Mucosa of stomach (tissue), 1 donor: ENCODE data around the gene MYO1E.
"Not testable (repeated sequence)": the region's sequence is repeated elsewhere in the genome, so short reads cannot be mapped to it uniquely, and the experiment has no call there.

Experiments used
- H3K27me3 ChIP-seq: one replicate; pipeline ENCODE4 v1.7.0; 2013; ENCODE audit warnings: mild to moderate bottlenecking, low read length; ENCODE audit not compliant: control insufficient read depth, insufficient read depth
- H3K36me3 ChIP-seq: one replicate; pipeline ENCODE4 v1.7.0; 2013; ENCODE audit warnings: low read length; ENCODE audit not compliant: control insufficient read depth, insufficient read depth
- H3K4me1 ChIP-seq: one replicate; pipeline ENCODE4 v1.7.0; 2013; ENCODE audit warnings: mild to moderate bottlenecking, low read length; ENCODE audit not compliant: control insufficient read depth, insufficient read depth
- H3K4me3 ChIP-seq: one replicate; pipeline ENCODE4 v1.7.0; 2013; ENCODE audit warnings: low read length
- H3K9ac ChIP-seq: one replicate; pipeline ENCODE4 v1.7.0; 2013; ENCODE audit warnings: mild to moderate bottlenecking, low read length, moderate library complexity
- H3K9me3 ChIP-seq: one replicate; pipeline ENCODE4 v1.7.0; 2013; ENCODE audit warnings: mild to moderate bottlenecking, low read length, moderate library complexity; ENCODE audit not compliant: control insufficient read depth
- donor health status: Pancreatic carcinoma.

The MYO1E gene

DNA sequence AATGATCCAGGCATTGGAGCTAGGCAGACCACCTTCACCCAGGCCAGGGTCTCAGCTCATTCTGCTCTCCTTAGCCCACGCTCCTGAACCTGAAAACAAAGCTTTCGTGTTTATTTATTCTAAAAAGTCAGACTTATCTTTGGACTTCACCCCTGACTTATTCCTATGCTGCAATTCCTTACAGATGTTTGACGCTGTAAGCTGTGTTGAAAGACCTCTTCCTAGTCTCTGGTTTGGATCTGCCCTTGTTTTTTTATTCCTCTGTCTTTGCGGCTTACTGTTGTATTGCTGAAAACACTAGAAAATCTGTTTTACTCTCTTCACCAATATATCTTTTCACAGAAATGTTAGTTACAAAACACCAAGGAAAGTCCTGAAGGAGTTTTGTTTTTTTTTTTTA is 206.5 kb downstream of the MYO1E start:
- Histone ChIP-seq H3K27me3 (no peaks in the 10 kb centered on the region), H3K4me1 (peaks cover 10% of the 10 kb centered on the region), H3K4me3 (no peak overlapping the region), H3K9ac (no peak overlapping the region), H3K9me3 (no peaks in the 10 kb centered on the region), H3K36me3 (no peaks in the 10 kb centered on the region)

DNA sequence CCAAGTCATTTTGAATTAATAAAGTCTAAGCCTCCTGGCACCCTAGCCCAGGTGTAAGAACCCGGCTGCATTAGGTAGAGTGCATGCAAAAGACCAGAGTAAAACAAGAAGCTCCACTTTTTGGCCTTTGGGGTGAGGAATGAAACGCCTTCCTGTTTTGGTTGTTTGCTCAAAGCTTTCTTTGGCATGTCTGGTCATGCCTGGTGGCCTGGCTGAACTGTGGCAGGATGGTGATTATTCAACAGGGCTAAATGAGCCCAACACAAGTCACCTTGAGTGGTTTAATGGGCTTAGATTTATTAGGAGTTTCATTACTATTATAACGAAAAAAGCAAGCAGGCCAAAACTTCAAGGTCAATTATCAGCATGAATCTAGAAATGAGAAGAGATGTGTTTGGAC is 206.9 kb downstream of the MYO1E start:
- no peaks in the 10 kb centered on the region for H3K9me3 ChIP-seq
- H3K4me3 ChIP-seq: no peak overlapping the region
- H3K27me3 ChIP-seq: no peaks in the 10 kb centered on the region
- no peak overlapping the region for H3K9ac ChIP-seq
- no peaks in the 10 kb centered on the region for H3K36me3 ChIP-seq
- H3K4me1 ChIP-seq: peaks cover 10% of the 10 kb centered on the region

DNA sequence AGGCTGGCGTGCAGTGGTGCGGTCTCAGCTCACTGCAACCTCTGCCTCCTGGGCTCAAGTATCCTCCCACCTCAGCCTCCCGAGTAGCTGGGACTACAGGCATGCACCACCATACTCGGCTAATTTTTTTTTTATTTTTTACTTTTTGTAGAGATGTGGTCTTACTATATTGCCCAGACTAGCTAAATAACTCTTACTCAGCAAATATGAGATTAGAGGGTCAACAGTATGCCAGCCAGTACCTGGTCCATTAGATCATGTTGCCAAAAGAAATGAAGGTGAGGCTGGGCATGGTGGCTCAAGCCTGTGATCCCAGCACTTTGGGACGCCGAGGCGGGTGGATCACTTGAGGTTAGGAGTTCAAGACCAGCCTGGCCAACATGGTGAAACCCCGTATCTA is 210.6 kb downstream of the MYO1E start:
- H3K27me3 ChIP-seq, H3K4me1 ChIP-seq: not testable (repeated sequence)

DNA sequence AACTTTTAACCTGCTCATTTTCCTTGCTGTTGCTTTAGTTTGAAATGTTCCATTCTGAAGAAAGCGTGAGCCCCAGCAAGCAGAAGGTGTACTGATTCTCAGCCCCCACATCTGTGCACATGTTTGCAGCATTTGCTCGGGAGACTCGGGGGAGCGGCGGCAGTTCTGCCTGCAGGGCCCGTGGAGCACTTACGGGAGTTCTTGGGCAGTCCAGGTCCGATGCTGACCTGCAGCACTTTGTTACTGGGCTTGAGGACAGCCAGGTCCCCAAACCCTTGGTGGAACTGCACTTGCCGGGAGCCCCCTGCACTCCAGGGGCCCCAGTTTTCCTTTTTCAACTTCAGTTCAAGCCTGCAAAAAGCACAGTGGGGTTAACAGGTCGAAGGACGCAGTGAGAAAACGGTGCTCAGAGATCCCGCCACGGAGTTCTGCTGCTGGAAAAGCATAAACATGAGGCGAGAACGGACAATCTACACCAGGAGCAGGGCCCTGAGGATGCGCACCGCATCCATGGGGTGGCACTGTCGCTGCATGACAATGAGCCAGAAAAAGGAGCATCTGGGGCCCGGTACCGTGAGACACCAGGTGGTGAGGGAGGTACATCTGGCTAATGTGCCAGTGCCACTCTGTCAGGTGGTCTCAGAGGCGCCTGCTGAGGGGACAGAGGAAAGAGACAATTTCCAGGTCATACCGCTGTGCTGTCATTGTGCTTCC is 211.6 kb downstream of the MYO1E start:
- H3K27me3 ChIP-seq: no peaks in the 10 kb centered on the region
- H3K9me3 ChIP-seq: no peaks in the 10 kb centered on the region
- no peaks in the 10 kb centered on the region for H3K4me1 ChIP-seq
- H3K4me3 ChIP-seq: no peak overlapping the region
- no peak overlapping the region for H3K9ac ChIP-seq
- no peaks in the 10 kb centered on the region for H3K36me3 ChIP-seq

More for the DNA sequence above, 210.6 kb downstream of the MYO1E start:
- H3K36me3 ChIP-seq, H3K4me3 ChIP-seq, H3K9ac ChIP-seq, H3K9me3 ChIP-seq: not testable (repeated sequence)

DNA sequence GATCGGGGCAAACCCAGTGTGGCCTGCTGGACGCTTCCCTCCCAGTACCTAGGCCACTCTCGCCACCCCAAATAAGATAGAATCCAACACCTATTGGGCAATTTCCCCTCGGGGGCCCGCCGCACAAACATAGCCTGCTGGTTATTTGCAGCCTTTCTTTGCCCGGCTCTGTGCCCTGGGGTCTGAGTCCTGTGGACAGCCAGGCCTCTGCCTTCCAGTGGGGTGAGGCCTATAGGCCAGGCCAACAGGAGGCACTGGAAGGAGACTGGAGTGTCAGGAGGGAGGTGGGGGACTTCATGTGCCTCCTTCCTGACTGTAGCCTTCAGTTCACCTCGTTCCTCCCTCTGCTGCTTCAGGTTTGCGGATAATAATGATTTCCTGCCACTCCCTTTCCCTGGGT is 213.5 kb downstream of the MYO1E start:
- H3K9me3 ChIP-seq: no peaks in the 10 kb centered on the region
- no peaks in the 10 kb centered on the region for H3K4me1 ChIP-seq
- no peak overlapping the region for H3K4me3 ChIP-seq
- H3K36me3 ChIP-seq: no peaks in the 10 kb centered on the region
- no peak overlapping the region for H3K9ac ChIP-seq
- H3K27me3 ChIP-seq: no peaks in the 10 kb centered on the region

DNA sequence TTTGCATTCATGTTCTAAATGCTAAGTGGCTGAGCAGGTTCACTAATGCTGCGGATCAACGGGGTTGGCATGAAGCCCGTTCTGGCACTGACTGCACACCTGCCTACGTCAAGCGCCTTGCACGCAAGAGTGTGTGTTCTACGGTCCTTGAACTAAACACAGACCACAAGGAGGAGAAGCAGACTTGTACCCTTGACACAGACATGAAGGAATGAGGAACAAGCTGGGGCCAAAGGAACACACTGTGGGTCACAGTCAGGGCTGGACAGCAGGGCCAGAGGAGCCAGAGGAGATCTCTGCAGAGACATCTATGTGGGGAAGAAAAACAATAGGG is 214.0 kb downstream of the MYO1E start:
- no peaks in the 10 kb centered on the region for H3K9me3 ChIP-seq
- no peak overlapping the region for H3K4me3 ChIP-seq
- no peaks in the 10 kb centered on the region for H3K36me3 ChIP-seq

DNA sequence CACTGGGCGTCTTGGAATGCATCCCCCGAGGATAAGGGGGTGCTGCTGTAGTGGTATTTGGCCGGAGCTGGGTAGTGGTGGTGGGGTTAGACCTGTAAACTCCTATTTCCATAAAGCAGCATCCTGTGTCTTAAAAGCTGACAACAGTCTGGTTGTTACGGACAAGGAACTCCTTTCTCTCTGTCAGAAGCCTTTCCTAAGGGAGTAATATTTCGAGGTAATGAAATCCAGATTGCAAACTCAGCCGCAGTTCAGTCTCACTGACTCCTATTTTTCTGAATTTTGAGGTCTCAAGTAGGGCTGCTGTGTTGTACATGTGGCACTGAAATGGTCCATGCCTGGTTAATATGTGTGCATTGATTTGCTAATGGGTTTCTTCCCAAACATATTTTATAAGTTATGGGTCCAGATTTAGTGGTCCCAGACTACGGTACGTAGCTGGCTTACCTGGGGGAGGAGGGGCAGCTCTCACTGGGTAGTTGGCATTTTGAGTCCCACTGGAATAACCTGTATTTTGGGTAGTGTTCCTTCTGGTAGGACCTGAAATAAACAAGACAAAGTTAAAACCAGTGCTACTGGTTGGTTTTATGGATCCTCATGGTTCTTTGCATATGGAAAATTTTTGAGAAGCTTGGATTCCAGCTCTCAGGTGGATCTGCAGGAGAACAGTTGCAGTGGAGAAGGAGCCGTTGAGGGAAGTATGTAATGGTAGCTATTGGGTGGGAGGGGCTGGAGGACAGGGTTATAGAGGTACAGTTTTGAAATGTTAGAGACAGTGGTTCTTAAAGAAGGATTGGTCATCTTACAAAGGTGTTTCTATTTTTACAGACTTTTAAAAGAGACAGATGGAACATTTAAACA is 214.6 kb downstream of the MYO1E start:
- Histone ChIP-seq H3K9me3 (no peaks in the 10 kb centered on the region), H3K4me3 (no peak overlapping the region), H3K9ac (no peak overlapping the region), H3K4me1 (no peaks in the 10 kb centered on the region), H3K36me3 (peaks cover 5% of the 10 kb centered on the region), H3K27me3 (no peaks in the 10 kb centered on the region)

More for the DNA sequence above, 214.0 kb downstream of the MYO1E start:
- Histone ChIP-seq H3K4me1 (no peaks in the 10 kb centered on the region), H3K9ac (no peak overlapping the region), H3K27me3 (no peaks in the 10 kb centered on the region)

DNA sequence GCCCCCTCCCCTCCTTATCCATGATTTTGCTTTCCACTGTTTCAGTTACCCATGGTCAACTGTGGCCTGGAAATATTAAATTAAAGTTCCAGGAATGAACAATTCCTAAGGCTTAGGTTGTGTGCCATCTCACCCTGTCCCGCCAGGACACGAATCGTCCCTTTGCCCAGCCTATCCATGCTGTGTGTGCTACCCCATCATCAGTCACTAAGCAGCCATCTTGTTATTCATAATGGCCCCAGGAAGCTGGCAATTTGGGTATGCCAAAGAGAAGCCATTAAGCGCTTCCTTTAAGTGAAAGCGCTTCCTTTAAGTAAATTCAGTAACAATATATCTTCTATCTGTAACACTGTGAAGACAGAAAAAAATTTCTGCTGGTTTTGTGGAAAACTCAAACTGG is 215.3 kb downstream of the MYO1E start:
- Histone ChIP-seq H3K36me3 (peaks cover 10% of the 10 kb centered on the region), H3K4me3 (no peak overlapping the region), H3K4me1 (no peaks in the 10 kb centered on the region), H3K9ac (no peak overlapping the region), H3K27me3 (no peaks in the 10 kb centered on the region), H3K9me3 (no peaks in the 10 kb centered on the region)

DNA sequence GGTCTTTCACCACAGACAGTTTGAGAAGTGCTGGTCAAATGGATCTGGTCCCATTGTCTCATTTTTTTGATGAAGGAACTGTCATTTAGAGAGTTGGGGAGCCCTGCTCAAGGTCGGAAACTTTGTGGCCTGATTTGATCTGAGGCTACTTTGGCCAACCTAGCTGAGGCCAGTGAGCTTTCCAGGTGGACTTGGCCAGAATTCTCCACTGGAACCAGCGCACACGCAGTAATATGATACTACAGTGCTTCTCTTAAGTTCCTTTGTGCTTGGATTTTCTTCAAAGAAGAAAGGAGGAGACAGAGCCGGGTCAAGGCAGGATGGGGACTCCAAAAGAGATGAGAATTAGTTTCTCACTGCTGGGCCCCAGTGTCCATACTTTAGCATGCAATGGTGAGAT is 217.2 kb downstream of the MYO1E start:
- no peaks in the 10 kb centered on the region for H3K4me1 ChIP-seq
- H3K36me3 ChIP-seq: peaks cover 11% of the 10 kb centered on the region
- no peak overlapping the region for H3K9ac ChIP-seq
- H3K4me3 ChIP-seq: no peak overlapping the region
- H3K9me3 ChIP-seq: no peaks in the 10 kb centered on the region
- H3K27me3 ChIP-seq: no peaks in the 10 kb centered on the region

DNA sequence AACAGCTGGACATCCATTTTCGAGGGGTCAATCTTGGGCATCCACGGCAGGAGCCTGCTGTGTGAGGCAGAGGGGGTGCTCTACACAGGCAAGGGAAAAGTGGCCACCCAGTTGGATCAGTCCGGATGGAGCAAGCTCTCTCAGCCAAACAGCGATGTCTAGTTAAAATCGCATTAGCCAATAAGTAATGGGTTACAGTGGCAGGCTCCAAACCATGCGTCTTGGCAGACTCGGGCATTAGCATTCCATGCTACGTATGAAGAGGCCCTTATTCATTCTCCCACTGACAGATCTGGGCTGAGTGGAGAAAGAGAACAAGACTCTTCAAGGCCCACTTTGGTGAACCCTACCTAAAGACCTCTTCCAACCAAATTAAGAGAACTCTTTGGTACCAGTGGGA is 218.4 kb downstream of the MYO1E start:
- peaks cover 11% of the 10 kb centered on the region for H3K36me3 ChIP-seq

DNA sequence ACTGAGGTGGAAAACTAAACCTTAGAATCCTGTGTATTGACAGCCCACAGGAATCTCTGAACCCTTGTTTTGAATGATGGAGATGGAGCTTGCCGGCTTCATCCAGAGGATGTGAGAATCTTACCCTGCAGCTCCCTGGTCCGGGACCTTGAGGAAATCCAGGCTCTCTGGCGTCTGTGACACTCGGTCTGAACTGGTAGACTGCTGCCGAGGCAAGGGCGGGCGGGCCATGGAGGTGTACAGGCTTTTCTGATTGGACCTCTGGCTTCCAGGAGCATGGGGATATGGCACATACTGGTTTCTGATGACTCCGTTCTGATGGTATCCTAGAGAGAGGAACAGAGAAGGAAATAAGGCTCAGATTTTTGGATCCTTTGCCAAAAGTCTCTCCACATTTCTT is 219.2 kb downstream of the MYO1E start:
- Histone ChIP-seq H3K4me1 (no peaks in the 10 kb centered on the region), H3K36me3 (peaks cover 11% of the 10 kb centered on the region), H3K9ac (no peak overlapping the region), H3K27me3 (no peaks in the 10 kb centered on the region), H3K4me3 (no peak overlapping the region), H3K9me3 (no peaks in the 10 kb centered on the region)

More for the DNA sequence above, 218.4 kb downstream of the MYO1E start:
- H3K9me3 ChIP-seq: no peaks in the 10 kb centered on the region
- no peaks in the 10 kb centered on the region for H3K27me3 ChIP-seq
- no peak overlapping the region for H3K4me3 ChIP-seq
- H3K4me1 ChIP-seq: no peaks in the 10 kb centered on the region
- no peak overlapping the region for H3K9ac ChIP-seq

DNA sequence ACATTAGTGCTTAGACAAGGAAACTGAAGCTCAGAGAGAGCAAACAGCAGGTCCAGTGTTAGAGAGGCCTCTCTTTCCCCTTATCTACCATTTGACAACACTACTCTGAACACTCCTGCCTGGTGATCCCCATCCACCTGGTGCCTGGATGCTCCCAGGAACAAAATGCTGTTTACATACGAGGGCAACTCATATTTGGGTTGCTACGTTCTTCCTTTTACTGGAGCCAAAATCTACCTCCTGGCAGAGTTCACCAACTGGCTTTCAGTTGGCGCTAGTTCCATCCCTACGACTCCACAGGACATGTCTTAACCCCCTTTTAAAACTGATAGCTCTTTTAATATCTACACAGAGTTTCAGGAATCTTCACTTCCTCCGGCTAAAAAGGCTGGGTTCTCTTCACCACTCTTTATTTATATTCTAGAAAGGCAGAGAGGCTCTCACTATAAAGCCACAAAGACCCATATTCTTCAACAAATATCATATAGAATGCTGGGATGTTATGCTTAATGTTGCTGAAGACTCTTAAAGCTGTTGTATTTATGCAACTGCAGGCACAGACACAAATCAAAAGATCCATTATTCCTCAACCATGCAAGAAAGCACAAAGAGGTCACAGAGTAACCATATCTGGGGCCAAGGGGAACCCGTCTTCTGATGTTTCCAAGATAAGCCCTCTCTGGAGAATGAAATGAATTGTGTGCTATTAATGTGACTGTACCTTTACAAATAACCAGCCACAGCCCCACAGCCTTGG is 219.8 kb downstream of the MYO1E start:
- H3K36me3 ChIP-seq: peaks cover 11% of the 10 kb centered on the region
- H3K9ac ChIP-seq: no peak overlapping the region
- no peak overlapping the region for H3K4me3 ChIP-seq

More for the DNA sequence above, 219.8 kb downstream of the MYO1E start:
- Histone ChIP-seq H3K4me1 (no peaks in the 10 kb centered on the region), H3K9me3 (no peaks in the 10 kb centered on the region), H3K27me3 (no peaks in the 10 kb centered on the region)
